HCT116 (cell line): ENCODE measurements around the gene TBC1D1. TPM values are rescaled to one million over a fixed set of nuclear protein-coding genes. Genes with fewer than 3 reads are reported as not detected.

ENCODE experiments used
- ATAC-seq: fragments of 200-7000 bp; cut with Tn5 transposase; 2 replicates; pipeline ENCODE4 v1.9.1; 2020; ENCODE audit warnings: mild to moderate bottlenecking, moderate library complexity
- BruUV-seq: library from RNA; stranded (reverse); fragments of 400-500 nt; replicated peaks from 2 replicates; lab custom pipeline; 2021; lab: Mats Ljungman, UMichigan
- CTCF ChIA-PET: fragments of 300-600 bp; sonication (Branson Sonifier 250); formaldehyde crosslinking; loops from one replicate; lab custom pipeline; 2021; ENCODE audit warnings: antibody characterized with exemption; lab: Charles Lee
- POLR2A ChIA-PET: fragments of 300-600, 350-600 bp; sonication (Branson Sonifier 250); formaldehyde crosslinking; loops from one replicate; lab custom pipeline; 2021; ENCODE audit warnings: antibody characterized with exemption; lab: Charles Lee
- RAD21 ChIA-PET, 2 experiments: fragments of 300-600 bp; sonication (Branson Sonifier 250); formaldehyde crosslinking; loops; one replicate each; lab custom pipeline; 2023; ENCODE audit warnings: low total read pairs in 2 of 2; ENCODE audit not compliant: uncharacterized antibody in 2 of 2, unreplicated experiment in 2 of 2, low non-redundant PET in 1 of 2; lab: Charles Lee
- DNase-seq: peaks from one replicate; pipeline ENCODE4 v3.0.0-alpha.2; 2010; ENCODE audit warnings: low read depth, low spot score
- H2AFZ ChIP-seq: fragments of 200-600 bp; shearing (Covaris generic), sonication (generic); 2 replicates; pipeline ENCODE4 v1.6.1; 2017; ENCODE audit warnings: low read depth, mixed run types, mixed read lengths, antibody characterized with exemption, low read length; ENCODE audit not compliant: poor library complexity, severe bottlenecking
- H3K27ac ChIP-seq: 2 replicates; pipeline ENCODE4 v1.5.1; 2012; ENCODE audit warnings: low read depth, low read length
- H3K27me3 ChIP-seq: fragments of 200-600 bp; sonication (generic); 2 replicates; pipeline ENCODE4 v1.6.1; 2016; ENCODE audit warnings: mixed run types, low read length, mixed read lengths; ENCODE audit not compliant: insufficient read depth
- H3K36me3 ChIP-seq, 2 experiments: fragments of 200-500 bp in 1 of 2; fragments of 200-600 bp in 1 of 2; sonication (Bioruptor generic) in 1 of 2; sonication (generic) in 1 of 2; 2 replicates each; pipeline versions ENCODE4 v1.5.1 to v1.6.1; 2014 to 2016; ENCODE audit warnings: low read length in 2 of 2, inconsistent platforms in 1 of 2, mixed read lengths in 1 of 2, mixed run types in 1 of 2; ENCODE audit not compliant: insufficient read depth in 2 of 2, control insufficient read depth in 1 of 2
- H3K4me1 ChIP-seq, 2 experiments: fragments of 200-600 bp in 1 of 2; sonication (generic) in 1 of 2; 2 replicates each; pipeline versions ENCODE4 v1.5.1 to v1.6.1; 2012 to 2017; ENCODE audit warnings: low read length in 2 of 2, inconsistent platforms in 1 of 2, mild to moderate bottlenecking in 1 of 2, mixed read lengths in 1 of 2, mixed run types in 1 of 2, moderate library complexity in 1 of 2; ENCODE audit not compliant: insufficient read depth in 2 of 2, control insufficient read depth in 1 of 2
- H3K4me2 ChIP-seq: fragments of 200-600 bp; sonication (generic); 2 replicates; pipeline ENCODE4 v1.6.1; 2017; ENCODE audit warnings: mixed run types, low read length, mixed read lengths
- H3K4me3 ChIP-seq, 2 experiments: fragments of 200-600 bp in 1 of 2; sonication (generic) in 1 of 2; replicated peaks in 1 of 2; 2 replicates each; pipeline ENCODE4 v1.5.1; 2011 to 2016; ENCODE audit warnings: low read length in 2 of 2, control low read depth in 1 of 2, low read depth in 1 of 2, mild to moderate bottlenecking in 1 of 2, mixed read lengths in 1 of 2, mixed run types in 1 of 2
- H3K79me2 ChIP-seq: fragments of 200-600 bp; sonication (generic); 2 replicates; pipeline ENCODE4 v1.6.1; 2017; ENCODE audit warnings: mild to moderate bottlenecking, mixed run types, low read length, moderate library complexity, mixed read lengths; ENCODE audit not compliant: insufficient read depth
- H3K9ac ChIP-seq: fragments of 200-600 bp; sonication (generic); 2 replicates; pipeline ENCODE4 v1.6.1; 2016; ENCODE audit warnings: low read length, mixed read lengths
- H3K9me2 ChIP-seq: fragments of 200-600 bp; sonication (generic), shearing (Covaris generic); 2 replicates; pipeline ENCODE4 v1.6.1; 2017; ENCODE audit warnings: mixed run types, mild to moderate bottlenecking, moderate library complexity; ENCODE audit not compliant: insufficient read depth
- H3K9me3 ChIP-seq, 2 experiments: fragments of 200-500 bp in 1 of 2; fragments of 200-600 bp in 1 of 2; sonication (Bioruptor generic) in 1 of 2; sonication (generic) in 1 of 2; 2 replicates each; pipeline ENCODE4 v1.6.1; 2014 to 2017; ENCODE audit warnings: low read length in 2 of 2, mixed read lengths in 2 of 2, inconsistent platforms in 1 of 2, low read depth in 1 of 2, mild to moderate bottlenecking in 1 of 2, mixed run types in 1 of 2, moderate library complexity in 1 of 2; ENCODE audit not compliant: control insufficient read depth in 1 of 2, insufficient read depth in 1 of 2
- H4K20me1 ChIP-seq: fragments of 200-600 bp; sonication (generic), shearing (Covaris generic); 2 replicates; pipeline ENCODE4 v1.6.1; 2017; ENCODE audit warnings: mixed run types, mild to moderate bottlenecking, moderate library complexity; ENCODE audit not compliant: insufficient read depth
- CBX3 ChIP-seq: IDR thresholded peaks from 2 replicates; pipeline ENCODE4 v1.6.1; 2012; ENCODE audit warnings: low read depth
- CEBPB ChIP-seq: IDR thresholded peaks from 2 replicates; pipeline ENCODE4 v1.6.1; 2012; ENCODE audit warnings: low read depth
- EGR1 ChIP-seq: IDR thresholded peaks from 2 replicates; pipeline ENCODE4 v1.6.1; 2012; ENCODE audit warnings: low read depth
- ELF1 ChIP-seq: IDR thresholded peaks from 2 replicates; pipeline ENCODE4 v1.6.1; 2012; ENCODE audit warnings: low read depth, borderline replicate concordance
- EZH2phosphoT487 ChIP-seq: fragments of 200-600 bp; IDR thresholded peaks from 2 replicates; pipeline ENCODE4 v1.6.1; 2018; ENCODE audit warnings: antibody characterized with exemption, borderline replicate concordance
- FOSL1 ChIP-seq: IDR thresholded peaks from 2 replicates; pipeline ENCODE4 v1.6.1; 2012; ENCODE audit warnings: low read depth
- JUND ChIP-seq: IDR thresholded peaks from 2 replicates; pipeline ENCODE4 v1.6.1; 2012
- POLR2A ChIP-seq: IDR thresholded peaks from 2 replicates; pipeline ENCODE4 v1.7.0; 2011; ENCODE audit warnings: borderline replicate concordance; ENCODE audit not compliant: insufficient read depth, insufficient read length; ENCODE audit errors: extremely low read depth
- POLR2AphosphoS5 ChIP-seq: IDR thresholded peaks from 2 replicates; pipeline ENCODE4 v1.6.1; 2011; ENCODE audit warnings: mild to moderate bottlenecking, low read depth, low read length, moderate library complexity
- RAD21 ChIP-seq: IDR thresholded peaks from 2 replicates; pipeline ENCODE4 v1.6.1; 2012; ENCODE audit warnings: low read depth, mild to moderate bottlenecking
- SP1 ChIP-seq: IDR thresholded peaks from 2 replicates; pipeline ENCODE4 v1.6.1; 2012; ENCODE audit warnings: low read depth
- SRF ChIP-seq: IDR thresholded peaks from 2 replicates; pipeline ENCODE4 v1.6.1; 2012; ENCODE audit warnings: low read depth
- TCF7L2 ChIP-seq: IDR thresholded peaks from 2 replicates; pipeline ENCODE4 v1.7.0; 2011; ENCODE audit warnings: borderline replicate concordance, inconsistent platforms; ENCODE audit not compliant: insufficient read depth, insufficient read length; ENCODE audit errors: extremely low read depth
- YY1 ChIP-seq: IDR thresholded peaks from 2 replicates; pipeline ENCODE4 v1.6.1; 2011; ENCODE audit warnings: low read length, low read depth, moderate library complexity, mild to moderate bottlenecking; ENCODE audit not compliant: insufficient replicate concordance; ENCODE audit errors: extremely low read depth
- ZBTB33 ChIP-seq: IDR thresholded peaks from 2 replicates; pipeline ENCODE4 v1.6.1; 2011; ENCODE audit warnings: mild to moderate bottlenecking, low read length, moderate library complexity; ENCODE audit not compliant: insufficient replicate concordance; ENCODE audit errors: extremely low read depth
- ZFX ChIP-seq: fragments of 450-650 bp; IDR thresholded peaks from 2 replicates; pipeline ENCODE4 v1.6.1; 2017
- intact Hi-C: fragments of 100-400 bp; cut with micrococcal nuclease; formaldehyde crosslinking; loops from 2 replicates; pipeline ENCODE4 v1.10.0; 2022
- total RNA-seq: library from RNA; stranded (reverse); gene quantifications from one replicate; pipeline ENCODE4 v1.2.1, GENCODE V29; 2021; ENCODE audit not compliant: unreplicated experiment
- TF ChIP-seq, protein P1 (sequence below): IDR thresholded peaks from 2 replicates; pipeline ENCODE4 v1.6.1; 2012

Gene TBC1D1
- total RNA-seq, 1 experiment from 2014 or later, result 82.7 TPM

DNA sequence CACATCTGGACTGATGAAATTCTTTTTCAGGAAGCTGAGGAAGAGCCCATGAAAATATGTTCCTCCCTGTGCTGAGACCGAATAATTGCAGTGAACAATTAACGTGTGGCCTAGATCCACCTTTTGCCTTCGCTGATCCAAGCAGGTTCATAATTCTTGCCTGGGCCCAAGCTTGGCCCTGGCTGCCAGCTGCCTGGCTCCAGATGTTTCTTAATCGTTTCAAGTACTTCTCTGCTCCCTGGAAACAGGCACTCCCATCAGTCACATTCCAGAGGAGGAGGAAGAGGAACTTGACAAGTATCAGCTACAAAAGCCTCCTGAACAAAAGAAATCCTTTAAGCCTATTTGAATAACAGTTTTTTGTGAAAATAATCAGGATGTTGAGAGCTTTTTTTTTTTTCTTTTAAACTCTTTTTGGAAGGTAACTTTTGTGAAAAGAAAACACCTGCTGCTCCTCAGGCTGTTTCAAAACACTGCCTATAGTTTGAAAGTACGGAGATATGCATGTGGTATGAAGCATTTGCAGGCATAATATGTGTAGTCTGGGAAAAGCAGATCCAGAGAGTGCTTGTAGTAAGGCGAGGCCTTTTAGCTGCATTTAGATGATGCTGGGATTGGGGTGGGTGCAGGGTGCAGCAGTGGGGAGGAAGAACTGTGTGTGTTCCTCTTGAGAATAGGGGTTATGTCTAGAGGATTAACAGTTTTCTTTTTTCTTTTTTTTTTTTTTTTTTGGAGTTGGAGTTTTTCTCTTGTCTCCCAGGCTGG lies 223.7 kb downstream of the TBC1D1 start:
- Histone ChIP-seq H2AFZ (no peak overlapping the region), H3K9me3 (no peaks in the 10 kb centered on the region), H3K4me2 (no peak overlapping the region), H3K27me3 (no peaks in the 10 kb centered on the region), H3K9ac (no peak overlapping the region), H3K9me2 (no peaks in the 10 kb centered on the region), H3K4me1 (peaks cover 5 to 6% of the 10 kb centered on the region in 2 experiments; a peak in 2 of 4 replicates), H3K79me2 (no peaks in the 10 kb centered on the region), H3K27ac (no peak overlapping the region), H4K20me1 (no peaks in the 10 kb centered on the region), H3K36me3 (peaks cover 0 to 7% of the 10 kb centered on the region in 2 experiments; a peak in 2 of 4 replicates), H3K4me3 (no peak overlapping the region)
- no peak for ATAC-seq
- RAD21 ChIA-PET, result no interaction called here
- no peak for DNase-seq
- intact Hi-C loops, result no loop called here
- CTCF ChIA-PET, result interaction anchor here (0.6 kb wide), 1 partner anchor 223 kb away, joined by 4 read pairs; no protein-coding TSS in a partner anchor
- POLR2A ChIA-PET, result no interaction called here
- TF ChIP-seq EZH2phosphoT487 (no peak), SP1 (no peak), JUND (no peak), EGR1 (no peak), POLR2A (no peak), TCF7L2 (no peak)
- TF ChIP-seq, all 23 proteins: peak for 0
- BruUV-seq, result no TSS peak

DNA sequence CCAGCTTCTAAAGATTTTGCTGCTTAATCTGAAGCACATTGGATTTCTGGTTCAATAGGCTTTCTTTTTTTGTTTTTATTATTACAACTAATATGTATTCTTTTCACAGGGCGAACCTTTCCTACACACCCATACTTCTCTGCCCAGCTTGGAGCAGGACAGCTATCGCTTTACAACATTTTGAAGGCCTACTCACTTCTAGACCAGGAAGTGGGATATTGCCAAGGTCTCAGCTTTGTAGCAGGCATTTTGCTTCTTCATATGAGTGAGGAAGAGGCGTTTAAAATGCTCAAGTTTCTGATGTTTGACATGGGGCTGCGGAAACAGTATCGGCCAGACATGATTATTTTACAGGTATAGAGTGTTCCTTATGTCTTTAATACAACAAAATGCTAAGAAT lies 224.7 kb downstream of the TBC1D1 start:
- DNase-seq (no peak), ATAC-seq (no peak)
- ChIA-PET CTCF (no interaction called here), POLR2A (no interaction called here), RAD21 (no interaction called here)
- Histone ChIP-seq H3K79me2 (no peaks in the 10 kb centered on the region), H3K9me3 (no peaks in the 10 kb centered on the region), H3K4me1 (peaks cover 10 to 14% of the 10 kb centered on the region in 2 experiments; a peak in 2 of 4 replicates), H3K9me2 (no peaks in the 10 kb centered on the region), H3K4me2 (no peak overlapping the region), H3K4me3 (no peak overlapping the region), H3K36me3 (peaks cover 0 to 7% of the 10 kb centered on the region in 2 experiments; a peak in 2 of 4 replicates), H4K20me1 (no peaks in the 10 kb centered on the region), H3K9ac (no peak overlapping the region), H3K27ac (no peak overlapping the region), H2AFZ (no peak overlapping the region), H3K27me3 (no peaks in the 10 kb centered on the region)
- no TSS peak for BruUV-seq
- intact Hi-C loops, result no loop called here
- no peak for TF ChIP-seq POLR2AphosphoS5
- no peak for TF ChIP-seq ZBTB33
- no peak for TF ChIP-seq SRF
- TF ChIP-seq FOSL1, result no peak
- no peak for TF ChIP-seq CBX3
- no peak for TF ChIP-seq CEBPB
- no peak for TF ChIP-seq ELF1
- no peak for TF ChIP-seq YY1
- no peak for TF ChIP-seq JUND
- no peak for TF ChIP-seq ZFX
- TF ChIP-seq, protein P1, sequence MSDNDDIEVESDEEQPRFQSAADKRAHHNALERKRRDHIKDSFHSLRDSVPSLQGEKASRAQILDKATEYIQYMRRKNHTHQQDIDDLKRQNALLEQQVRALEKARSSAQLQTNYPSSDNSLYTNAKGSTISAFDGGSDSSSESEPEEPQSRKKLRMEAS, result no peak
- TF ChIP-seq POLR2A, result no peak
- TF ChIP-seq SP1, result no peak
- no peak for TF ChIP-seq EZH2phosphoT487
- TF ChIP-seq RAD21, result no peak
